B cell (primary cell): ENCODE measurements around the gene RXYLT1. TPM values are rescaled to one million over a fixed set of nuclear protein-coding genes. Genes with fewer than 3 reads are reported as not detected.

Source experiments
- ATAC-seq: fragments of 200-7000 bp; cut with Tn5 transposase; one replicate; pipeline ENCODE4 v1.10.0; 2021; ENCODE audit warnings: low read depth, mild to moderate bottlenecking, moderate number of reproducible peaks, moderate library complexity
- CTCF ChIA-PET: fragments of 350-600 bp; sonication (Branson Sonifier 250); formaldehyde crosslinking; loops from one replicate; lab custom pipeline; 2021; ENCODE audit warnings: antibody characterized with exemption, inconsistent platforms; lab: Charles Lee
- POLR2A ChIA-PET: fragments of 350-600 bp; sonication (Branson Sonifier 250); formaldehyde crosslinking; loops from one replicate; lab custom pipeline; 2021; ENCODE audit warnings: antibody characterized with exemption; lab: Charles Lee
- DNase-seq: peaks from one replicate; pipeline ENCODE4 v3.0.0; 2013
- H2AFZ ChIP-seq: 2 replicates; pipeline ENCODE4 v1.6.1; 2012; ENCODE audit warnings: mild to moderate bottlenecking, low read depth, low read length; ENCODE audit not compliant: insufficient read depth, poor library complexity, severe bottlenecking
- H3K27ac ChIP-seq, 2 donors: 1 replicate in 1 of 2; 2 replicates in 1 of 2; pipeline ENCODE4 v1.5.1; 2012 to 2013; ENCODE audit warnings: low read length in 2 of 2, mild to moderate bottlenecking in 2 of 2, moderate library complexity in 1 of 2
- H3K27me3 ChIP-seq, 4 experiments: fragments of 200-600 bp in 1 of 4; sonication (generic) in 1 of 4; replicated peaks in 1 of 4; 1 replicate in 2 of 4; 2 replicates in 2 of 4; pipeline versions ENCODE4 v1.6.1 to v1.7.0; 2013 to 2016; ENCODE audit warnings: low read length in 3 of 4, mild to moderate bottlenecking in 2 of 4, mixed read lengths in 1 of 4, moderate library complexity in 1 of 4; ENCODE audit not compliant: insufficient read depth in 4 of 4, control insufficient read depth in 3 of 4; ENCODE audit errors: control extremely low read depth in 1 of 4
- H3K36me3 ChIP-seq, 2 experiments: replicated peaks in 1 of 2; 1 replicate in 1 of 2; 2 replicates in 1 of 2; pipeline versions ENCODE4 v1.6.1 to v1.7.1; 2013; ENCODE audit warnings: low read length in 1 of 2; ENCODE audit not compliant: insufficient read depth in 2 of 2, control insufficient read depth in 1 of 2; ENCODE audit errors: control extremely low read depth in 1 of 2, extremely low read depth in 1 of 2
- H3K4me1 ChIP-seq, 2 donors: fragments of 200-600 bp in 1 of 2; sonication (generic) in 1 of 2; 1 replicate in 1 of 2; 2 replicates in 1 of 2; pipeline versions ENCODE4 v1.5.1 to v1.6.1; 2013 to 2017; ENCODE audit warnings: low read length in 2 of 2; ENCODE audit not compliant: control insufficient read depth in 2 of 2, insufficient read depth in 2 of 2
- H3K4me2 ChIP-seq: replicated peaks from 2 replicates; pipeline ENCODE3; 2012; ENCODE audit warnings: mild to moderate bottlenecking, low read depth, low read length; ENCODE audit not compliant: poor library complexity, severe bottlenecking
- H3K4me3 ChIP-seq, 5 experiments: fragments of 200-600 bp in 1 of 5; sonication (generic) in 1 of 5; 1 replicate in 3 of 5; 2 replicates in 2 of 5; pipeline versions ENCODE4 v1.5.1 to v1.7.0; 2011 to 2016; ENCODE audit warnings: low read length in 4 of 5, mild to moderate bottlenecking in 4 of 5, low read depth in 2 of 5, control low read depth in 1 of 5, moderate library complexity in 1 of 5; ENCODE audit not compliant: insufficient read depth in 1 of 5; ENCODE audit errors: control extremely low read depth in 1 of 5, extremely low read depth in 1 of 5
- H3K79me2 ChIP-seq: fragments of 200-600 bp; sonication (generic); one replicate; pipeline ENCODE4 v1.6.0; 2016; ENCODE audit warnings: low read length; ENCODE audit not compliant: control insufficient read depth, insufficient read depth
- H3K9ac ChIP-seq: fragments of 200-600 bp; sonication (generic); 2 replicates; pipeline ENCODE4 v1.6.1; 2017; ENCODE audit warnings: mild to moderate bottlenecking, low read length, moderate library complexity
- H3K9me3 ChIP-seq, 3 donors: one replicate each; pipeline versions ENCODE4 v1.6.1 to v1.7.1; 2013; ENCODE audit warnings: low read length in 2 of 3; ENCODE audit not compliant: control insufficient read depth in 2 of 3, insufficient read depth in 1 of 3; ENCODE audit errors: control extremely low read depth in 1 of 3
- H4K20me1 ChIP-seq: 2 replicates; pipeline ENCODE4 v1.6.0; 2012; ENCODE audit warnings: mild to moderate bottlenecking, low read length; ENCODE audit not compliant: insufficient read depth, control insufficient read depth, poor library complexity, severe bottlenecking
- H3K27ac Mint-ChIP-seq: one replicate; pipeline ENCODE4 v1.8.0; 2021; ENCODE audit warnings: mixed read lengths
- H3K27me3 Mint-ChIP-seq: one replicate; pipeline ENCODE4 v1.8.0; 2021; ENCODE audit warnings: mixed read lengths
- H3K4me1 Mint-ChIP-seq: one replicate; pipeline ENCODE4 v1.8.0; 2021; ENCODE audit warnings: mixed read lengths
- H3K4me3 Mint-ChIP-seq: one replicate; pipeline ENCODE4 v1.8.0; 2021; ENCODE audit warnings: mixed read lengths
- H3K9me3 Mint-ChIP-seq: one replicate; pipeline ENCODE4 v1.8.0; 2022; ENCODE audit warnings: mixed read lengths; ENCODE audit not compliant: insufficient read depth
- CTCF ChIP-seq: fragments of 200-600 bp; IDR thresholded peaks from one replicate; pipeline ENCODE4 v1.8.0; 2022; ENCODE audit warnings: antibody characterized with exemption, mild to moderate bottlenecking
- EZH2 ChIP-seq: IDR thresholded peaks from 2 replicates; pipeline ENCODE4 v1.6.1; 2012; ENCODE audit warnings: borderline replicate concordance, low read depth, mild to moderate bottlenecking, moderate library complexity, low read length; ENCODE audit not compliant: insufficient read depth, poor library complexity, severe bottlenecking
- WGBS: methylation state at CpG from one replicate; pipeline ENCODE4 v1.1.5; 2013; ENCODE audit warnings: missing lambda C conversion rate; ENCODE audit not compliant: insufficient coverage; 5-methylcytosine and 5-hydroxymethylcytosine counted together
- intact Hi-C: fragments of 100-400 bp; cut with micrococcal nuclease; formaldehyde crosslinking; loops from one replicate; pipeline ENCODE4 v1.10.0; 2022
- polyA plus RNA-seq: library from polyadenylated mRNA; depleted of rRNA; stranded (reverse); fragments of >200 nt; gene quantifications from 2 replicates; pipeline ENCODE4 v1.2.3, GENCODE V29; 2012
- total RNA-seq, 2 donors: library from RNA; stranded (reverse); fragments of 120-200 nt in 1 of 2; gene quantifications; 1 replicate in 1 of 2; 2 replicates in 1 of 2; pipeline versions ENCODE4 v1.2.3 to v1.2.4, GENCODE V29; 2013 to 2022

Gene RXYLT1
- total and polyA plus RNA-seq, 2 donors (not counting 1 experiment from before 2014, with no cell fraction given), result 9.4 to 16.5 TPM

- Histone ChIP-seq H3K9me3 (peaks cover 0 to 4% (median 0%) of the 10 kb centered on the region in 3 donors), H3K9ac (no peak overlapping the region), H3K27ac (no peak overlapping the region), H3K79me2 (no peaks in the 10 kb centered on the region), H3K4me3 (no peak overlapping the region), H3K27me3 (peaks cover 0 to 9% (median 7%) of the 10 kb centered on the region in 4 experiments), H4K20me1 (no peaks in the 10 kb centered on the region), H3K4me2 (no peak overlapping the region), H3K4me1 (peaks cover 4 to 5% of the 10 kb centered on the region in 2 donors), H2AFZ (no peak overlapping the region), H3K36me3 (no peaks in the 10 kb centered on the region)
- no peak overlapping the region for H3K27ac Mint-ChIP-seq
- H3K9me3 Mint-ChIP-seq, result no peaks in the 10 kb centered on the region
- ChIA-PET POLR2A (no interaction called here), CTCF (no interaction called here)
- peaks cover 21% of the 10 kb centered on the region for H3K27me3 Mint-ChIP-seq
- H3K4me1 Mint-ChIP-seq, result peaks cover 5% of the 10 kb centered on the region
- TF ChIP-seq CTCF (no peak), EZH2 (no peak)
- DNase-seq, result no peak
- no peak for ATAC-seq
- no peak overlapping the region for H3K4me3 Mint-ChIP-seq
- intact Hi-C loops, result loop anchor here (10.0 kb wide), 1 partner anchor 555 kb away; the partner anchor contains the start of gene XPOT
- no CpG with 5 or more reads among the region's 4 CpGs for WGBS
Measured at GRCh38 chr12:63849641-63850040, 69.9 kb downstream of the RXYLT1 start.

GRCh38 chr12:63853978-63854377 is 74.3 kb downstream of the RXYLT1 start:
- no peak overlapping the region for H3K27ac Mint-ChIP-seq
- no peaks in the 10 kb centered on the region for H3K36me3 ChIP-seq

More at GRCh38 chr12:63853978-63854377, 74.3 kb downstream of the RXYLT1 start:
- Mint-ChIP-seq H3K9me3 (no peaks in the 10 kb centered on the region), H3K4me3 (no peak overlapping the region), H3K4me1 (no peaks in the 10 kb centered on the region), H3K27me3 (peaks cover 3% of the 10 kb centered on the region)
- no peak overlapping the region for H3K27ac ChIP-seq
- no peak for TF ChIP-seq CTCF
- no peak for TF ChIP-seq EZH2
- no peaks in the 10 kb centered on the region for H3K4me1 ChIP-seq
- H3K4me3 ChIP-seq, result no peak overlapping the region
- no peak for ATAC-seq
- intact Hi-C loops, result no loop called here
- no peaks in the 10 kb centered on the region for H3K9me3 ChIP-seq
- H4K20me1 ChIP-seq, result no peaks in the 10 kb centered on the region
- CTCF ChIA-PET, result interaction anchor here (0.9 to 1.0 kb wide), 2 partner anchors 9 to 27 kb away, joined by 3 to 5 read pairs; partner anchors contain the start of gene SRGAP1
- POLR2A ChIA-PET, result no interaction called here
- no peak for DNase-seq
- H3K9ac ChIP-seq, result no peak overlapping the region
- H3K79me2 ChIP-seq, result no peaks in the 10 kb centered on the region
- no peak overlapping the region for H3K4me2 ChIP-seq
- no peaks in the 10 kb centered on the region for H3K27me3 ChIP-seq
- H2AFZ ChIP-seq, result no peak overlapping the region
